Activated CD4-positive, CD25-positive, alpha-beta regulatory T cell treated with anti-CD3 and anti-CD28 coated beads, Interleukin-2, amount 50 U/mL, for 16 hours (primary cell): ENCODE results near the gene ARFIP1.

Experiments used
- DNase-seq: peaks from one replicate; pipeline ENCODE4 v3.0.0-alpha.2; 2020; ENCODE audit warnings: low read depth, low spot score

ARFIP1 gene

GRCh38 chr4:152938237-152938947 lies 158.6 kb downstream of the ARFIP1 start:
- DNase-seq, result no peak

GRCh38 chr4:152939621-152940020 lies 159.9 kb downstream of the ARFIP1 start:
- DNase-seq, result no peak

DNA sequence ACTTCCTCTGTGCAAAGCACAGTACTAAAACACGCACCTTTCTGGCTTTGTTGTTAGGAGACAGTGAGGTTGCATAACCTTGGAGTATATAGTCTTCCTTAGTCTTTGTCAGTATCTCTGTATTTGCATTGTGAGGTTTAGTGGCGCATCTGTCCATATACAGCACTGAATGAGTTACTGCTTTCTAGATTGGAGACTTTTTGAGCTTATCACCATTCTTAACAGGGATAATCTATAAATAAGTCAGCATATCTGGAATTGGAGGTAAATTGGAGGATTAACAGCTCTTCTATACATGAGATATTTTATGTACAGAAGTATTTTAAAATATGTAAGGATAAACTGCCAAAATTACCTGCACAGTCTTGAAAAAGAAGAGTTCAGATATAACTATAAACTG lies 160.7 kb downstream of the ARFIP1 start:
- DNase-seq, result no peak

GRCh38 chr4:152941411-152941810 lies 161.7 kb downstream of the ARFIP1 start:
- no peak for DNase-seq

- DNase-seq, result no peak
These were observed 162.6 kb downstream of the ARFIP1 start for GRCh38 chr4:152942346-152942745.

DNA sequence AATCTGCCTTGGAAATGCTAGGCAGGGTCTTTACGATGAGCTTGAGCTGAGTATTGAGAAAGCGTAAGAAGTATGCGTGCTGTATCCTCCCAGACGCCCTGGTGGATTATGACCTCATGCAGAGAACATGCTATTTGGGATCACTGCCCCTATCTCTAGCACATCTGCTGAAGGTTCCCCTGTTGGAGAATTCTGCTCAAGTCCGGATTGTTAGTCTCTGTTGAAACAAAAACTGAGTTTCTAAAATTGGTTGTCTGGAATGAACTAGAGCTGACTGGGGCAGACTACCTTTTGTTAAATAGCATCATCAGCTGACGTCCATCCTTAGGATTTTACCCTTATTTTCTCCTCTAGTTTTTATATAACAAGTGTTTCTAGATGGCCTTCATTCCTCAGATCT lies 163.9 kb downstream of the ARFIP1 start:
- DNase-seq, result no peak

DNA sequence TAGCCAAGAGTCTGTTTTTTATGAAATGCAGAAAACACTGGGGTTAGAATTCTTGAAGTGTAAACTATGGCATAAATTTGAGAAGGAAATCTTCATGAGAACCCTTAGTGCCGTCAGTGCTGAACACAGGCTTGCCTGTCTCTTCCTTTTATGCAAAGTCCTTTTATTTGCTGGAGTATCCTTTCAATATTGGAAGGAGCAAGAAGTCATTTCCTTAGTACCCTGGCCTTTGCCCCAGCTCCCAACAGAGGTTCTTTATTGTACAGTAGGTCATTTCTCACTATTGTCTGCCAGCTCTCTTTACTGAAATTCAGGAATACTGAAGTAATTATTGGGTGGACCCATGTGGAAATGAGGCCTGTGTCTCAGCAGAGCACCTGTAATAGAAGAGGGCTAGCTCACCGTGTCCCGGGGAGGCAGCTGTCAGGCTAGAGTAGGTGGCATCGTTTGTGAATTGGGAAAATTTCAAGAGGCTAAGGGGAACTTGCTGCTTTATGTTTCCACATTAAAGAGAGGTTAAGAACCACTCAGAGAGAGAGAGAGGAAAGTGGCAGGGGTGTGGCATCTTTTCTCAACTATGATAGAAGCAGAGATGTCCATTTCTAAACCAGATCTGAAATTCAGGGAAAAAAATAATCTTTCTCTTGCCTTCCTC lies 165.0 kb downstream of the ARFIP1 start:
- no peak for DNase-seq

DNA sequence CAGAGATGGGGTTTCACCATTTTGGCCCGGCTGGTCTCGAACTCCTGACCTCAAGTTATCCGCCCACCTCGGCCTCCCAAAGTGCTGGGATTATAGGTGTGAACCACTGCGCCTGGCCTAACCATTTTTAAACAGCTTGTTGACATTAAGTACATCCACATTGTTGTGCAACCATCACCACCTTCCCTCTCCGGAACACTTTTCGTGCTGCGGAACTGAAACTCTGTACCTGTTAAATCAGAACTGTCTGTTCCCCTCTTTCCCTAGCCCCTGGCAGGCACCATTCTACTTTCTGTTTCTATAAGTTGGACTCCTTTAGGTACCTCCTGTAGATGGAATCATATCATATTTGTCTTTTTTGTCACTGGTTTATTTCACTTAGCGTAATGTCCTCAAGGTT lies 165.9 kb downstream of the ARFIP1 start:
- no peak for DNase-seq

DNA sequence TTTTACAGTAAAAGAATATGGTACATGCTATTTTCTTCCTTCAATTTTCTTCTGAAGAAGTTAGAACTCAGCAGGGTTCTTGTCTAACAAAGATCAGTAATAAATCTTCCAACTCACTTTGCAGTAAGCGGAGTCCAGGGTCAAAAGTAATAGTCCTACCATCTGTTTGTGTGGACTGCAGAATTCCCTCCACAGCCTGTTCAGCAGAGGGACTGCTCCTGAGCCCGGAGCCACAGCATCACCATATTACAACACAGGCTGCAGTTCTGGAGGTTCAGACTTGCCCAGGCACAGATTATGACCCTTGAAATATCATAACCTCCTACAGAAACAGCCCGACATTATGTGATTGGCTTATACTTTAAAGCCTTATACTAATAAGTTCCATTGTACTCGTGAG lies 166.7 kb downstream of the ARFIP1 start:
- DNase-seq, result no peak

DNA sequence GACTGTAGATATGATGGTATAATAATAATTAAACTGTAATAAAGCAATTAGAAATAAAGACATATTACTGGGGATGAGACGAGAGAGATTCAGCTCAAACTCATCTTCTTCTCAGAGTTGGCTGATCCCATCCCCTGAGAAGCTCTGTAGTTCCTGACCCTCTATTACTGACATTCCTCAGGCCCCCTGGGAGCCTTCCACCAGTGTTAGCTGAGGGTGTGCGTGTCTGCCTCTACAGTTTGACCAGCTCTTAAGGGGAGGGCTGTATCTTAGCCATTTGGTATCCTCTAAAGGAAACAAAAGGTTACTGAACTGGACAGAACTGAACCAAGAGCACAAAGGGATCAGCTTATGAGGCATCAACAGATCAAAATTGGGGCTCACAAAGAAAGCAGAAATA lies 167.6 kb downstream of the ARFIP1 start:
- DNase-seq, result no peak

- no peak for DNase-seq
These were observed 170.2 kb downstream of the ARFIP1 start for GRCh38 chr4:152949930-152950329.

DNA sequence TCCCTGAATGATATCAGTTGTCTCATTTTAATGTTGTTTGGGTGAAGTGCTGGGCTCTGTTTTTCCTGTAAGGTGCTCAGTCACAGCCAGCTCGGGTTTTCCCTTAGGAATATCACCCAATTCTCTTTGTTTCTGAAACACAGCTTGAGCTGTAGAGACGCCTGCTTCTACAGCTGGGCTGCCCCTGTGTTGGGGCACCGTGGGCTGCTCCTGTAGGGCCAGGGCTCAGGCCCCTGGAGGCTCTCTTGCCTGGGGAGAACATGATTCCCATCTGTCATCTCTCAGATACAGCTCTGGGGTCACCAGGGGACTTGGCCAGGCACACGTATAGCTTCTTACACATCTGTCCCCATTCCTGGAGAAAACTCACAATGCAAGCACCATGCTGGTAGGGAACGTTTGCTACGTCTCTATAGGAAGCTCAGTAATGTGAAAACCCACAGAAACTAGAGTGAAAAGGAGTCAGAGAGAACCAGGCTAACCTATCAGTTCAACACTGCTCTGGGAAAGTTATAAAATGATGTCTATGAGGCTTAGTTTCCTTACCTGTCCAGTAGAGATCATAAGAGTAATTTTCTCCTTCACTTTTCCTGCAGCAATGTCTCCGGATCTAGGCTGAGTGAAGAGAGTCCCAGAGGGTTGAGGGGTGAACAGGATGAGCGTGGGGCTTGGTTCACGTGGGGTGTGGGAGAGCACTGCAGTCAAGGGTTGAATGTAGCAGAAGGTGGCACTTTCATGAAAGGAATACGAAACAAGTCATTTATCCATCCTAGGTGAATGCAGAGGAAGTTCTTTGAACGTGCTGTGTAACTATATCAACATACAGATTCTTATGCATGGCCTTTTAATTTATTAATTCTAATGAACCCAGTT lies 170.9 kb downstream of the ARFIP1 start:
- no peak for DNase-seq

DNA sequence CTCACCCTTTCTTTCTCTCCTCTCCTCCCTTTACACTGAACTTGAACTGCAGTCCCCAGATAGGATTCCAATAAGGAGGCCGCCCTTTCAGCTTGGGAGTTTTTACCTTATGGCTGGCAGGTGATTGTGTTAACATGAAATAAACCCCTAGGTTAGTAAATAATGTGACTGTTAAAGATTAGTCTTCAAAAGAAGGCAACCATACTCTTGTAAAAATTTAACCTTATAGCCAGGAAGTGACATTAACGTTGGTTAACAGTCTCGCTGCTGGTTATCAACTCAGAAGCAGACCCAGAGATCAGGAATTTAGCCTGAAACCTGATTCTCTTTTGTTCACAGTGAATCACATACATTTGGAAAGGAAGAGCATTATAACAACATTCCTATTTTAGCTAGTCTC lies 171.6 kb downstream of the ARFIP1 start:
- DNase-seq, result no peak

- DNase-seq, result no peak
These were observed 173.8 kb downstream of the ARFIP1 start for GRCh38 chr4:152953514-152953913.

DNA sequence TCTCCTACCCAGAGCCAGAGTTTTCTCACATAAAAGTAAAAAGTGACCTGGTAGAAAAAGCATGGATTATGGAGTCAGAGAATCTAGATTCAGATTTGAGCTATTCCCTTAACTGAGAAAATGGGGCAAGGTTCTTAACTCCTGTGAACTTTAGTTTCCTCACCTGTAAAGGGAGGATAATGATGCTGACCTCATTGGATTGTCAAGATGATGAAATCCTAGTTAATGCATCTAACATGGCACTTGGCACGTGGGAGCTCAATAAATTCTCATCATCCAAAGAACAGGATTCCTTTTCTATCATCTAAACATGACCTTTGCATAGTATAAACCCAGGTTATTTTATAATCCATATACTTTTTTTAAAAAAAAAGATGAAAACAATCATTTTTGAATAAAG lies 175.0 kb downstream of the ARFIP1 start:
- no peak for DNase-seq

DNA sequence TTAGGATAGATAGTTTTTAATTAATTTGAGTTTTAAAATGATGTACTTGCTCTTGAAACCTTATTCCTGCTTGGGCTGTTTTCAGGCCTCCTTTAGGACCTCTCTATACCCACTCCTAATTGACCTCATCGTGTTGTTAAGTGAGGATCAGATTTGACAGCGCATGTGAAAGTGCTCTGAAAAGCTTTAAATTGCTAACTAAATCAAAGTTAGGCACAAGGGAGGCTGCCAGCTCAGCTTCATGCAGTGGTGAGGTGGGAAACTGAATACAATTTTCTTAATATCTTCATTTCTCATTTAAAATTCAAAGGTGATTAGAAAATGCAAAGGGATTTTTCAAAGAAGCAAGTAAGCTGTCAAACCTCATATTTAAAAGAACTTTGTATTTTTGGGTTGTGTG lies 176.4 kb downstream of the ARFIP1 start:
- DNase-seq, result no peak

DNA sequence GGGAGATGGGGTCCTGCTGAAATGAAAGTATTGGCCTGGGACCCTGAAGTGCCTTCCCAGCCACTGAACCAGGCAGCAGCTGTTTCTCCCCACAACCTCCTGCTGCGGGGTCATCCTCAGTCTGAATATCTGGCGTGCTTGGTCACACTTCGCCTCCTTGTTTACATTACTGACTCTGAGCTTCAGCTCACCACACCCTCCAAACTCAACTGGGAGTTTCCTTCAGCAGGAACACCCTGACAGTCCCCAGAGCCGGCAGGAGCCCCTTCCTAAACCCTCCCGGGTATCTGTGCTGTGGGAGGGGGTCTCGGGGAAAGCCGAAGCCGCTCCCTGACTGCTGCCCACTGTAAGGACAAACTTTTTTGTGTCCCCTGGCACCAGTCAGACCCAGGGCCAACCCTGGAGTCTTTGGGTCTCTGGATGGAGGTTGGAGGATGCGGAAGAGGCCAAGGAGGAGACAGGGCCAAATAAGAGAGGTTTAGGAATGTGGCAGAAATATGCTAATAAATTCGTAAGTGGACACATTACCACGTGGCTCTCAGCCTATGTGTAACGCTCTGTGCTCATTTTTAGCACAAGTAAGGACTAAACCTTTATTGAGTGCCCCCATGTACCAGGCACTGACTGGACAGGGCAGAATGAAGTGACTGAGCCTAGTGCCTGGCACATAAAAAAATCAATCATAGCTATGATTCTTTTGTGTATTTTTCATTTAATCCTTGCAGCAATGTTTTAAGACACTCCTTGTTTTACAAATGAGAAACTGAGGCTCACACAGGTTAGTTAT lies 177.1 kb downstream of the ARFIP1 start:
- no peak for DNase-seq

DNA sequence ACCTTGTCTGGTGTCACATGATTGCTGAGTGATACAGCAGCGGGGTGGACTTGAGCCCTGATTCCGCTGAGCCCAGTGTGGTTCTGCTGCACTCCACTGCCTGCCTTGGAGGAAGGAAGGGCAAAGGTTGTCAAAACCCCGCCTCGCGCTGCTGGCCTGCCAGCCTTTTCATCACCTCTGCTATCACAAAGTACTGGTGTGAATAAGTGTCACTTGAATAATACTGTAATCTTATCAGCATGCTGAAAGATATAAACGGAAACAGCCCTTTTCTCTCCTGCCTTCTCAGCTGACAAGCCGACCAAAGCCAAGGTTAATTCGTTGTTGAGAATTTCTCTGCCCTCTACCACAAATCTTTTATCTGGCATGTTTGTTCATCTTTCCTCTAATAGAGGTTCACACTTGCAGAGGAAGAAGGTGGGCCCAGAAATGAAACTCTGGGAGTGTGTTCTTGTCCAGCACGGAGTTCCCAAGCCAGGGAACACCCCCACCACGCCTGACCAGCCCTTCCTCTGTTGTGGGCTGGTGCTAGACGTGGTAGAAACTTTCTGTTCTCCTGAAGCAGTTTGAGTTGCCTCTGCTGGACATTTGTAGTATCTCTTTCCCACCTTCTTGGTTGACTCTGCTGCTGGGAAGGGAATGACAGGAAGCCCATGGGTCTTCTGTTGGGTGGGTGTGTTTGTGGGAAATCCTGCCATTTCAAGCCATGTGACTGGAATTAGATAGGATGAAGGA lies 177.8 kb downstream of the ARFIP1 start:
- no peak for DNase-seq

GRCh38 chr4:152959080-152959479 lies 179.3 kb downstream of the ARFIP1 start:
- DNase-seq, result no peak

DNA sequence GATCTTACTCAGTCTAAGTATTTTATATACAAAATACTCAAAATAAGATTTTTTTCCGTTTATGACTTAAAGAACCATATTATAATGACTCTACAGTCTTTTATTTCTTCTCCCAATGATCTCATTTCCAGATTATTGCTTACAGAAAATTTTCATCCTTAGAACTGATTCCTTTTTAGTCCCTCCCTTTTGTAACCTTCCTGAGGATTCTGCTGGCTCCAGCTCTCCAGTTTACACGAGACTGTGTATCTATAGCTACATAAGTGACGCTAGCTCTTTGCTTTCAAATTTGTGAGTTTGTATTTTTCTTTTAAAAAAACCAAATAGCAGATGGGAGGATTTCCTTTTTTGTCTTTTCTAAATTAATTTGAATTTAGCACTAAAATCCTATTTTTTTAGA lies 180.3 kb downstream of the ARFIP1 start:
- DNase-seq, result no peak
